HUDEP-2 (cell line): ENCODE results near the gene TIAM1.

Experiments used
- DNase-seq, 76 experiments: peaks; one replicate each; lab custom pipeline; 2025; ENCODE audit not compliant: unreplicated experiment in 76 of 76; lab: John Stamatoyannopoulos, UW

TIAM1 gene

DNA sequence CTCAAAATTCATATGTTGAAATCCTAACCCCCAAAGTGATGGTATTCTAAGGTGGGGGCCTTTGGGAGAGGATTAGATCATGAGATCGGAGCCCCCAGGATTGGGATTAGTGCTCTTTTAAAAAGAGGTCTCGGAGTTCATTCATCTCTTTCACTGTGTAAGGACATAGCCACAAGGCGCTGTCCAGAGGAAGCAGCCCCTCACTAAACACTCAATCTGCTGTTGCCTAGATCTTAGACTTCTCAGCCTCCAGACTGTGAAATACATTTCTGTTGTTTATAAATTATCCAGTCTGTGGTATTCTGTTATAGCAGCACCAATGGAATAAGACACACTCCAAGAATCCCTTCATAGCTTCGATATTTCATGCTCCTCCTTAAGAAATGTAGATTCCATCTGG lies 12.4 kb upstream of the TIAM1 start:
- DNase-seq, result no peak

DNA sequence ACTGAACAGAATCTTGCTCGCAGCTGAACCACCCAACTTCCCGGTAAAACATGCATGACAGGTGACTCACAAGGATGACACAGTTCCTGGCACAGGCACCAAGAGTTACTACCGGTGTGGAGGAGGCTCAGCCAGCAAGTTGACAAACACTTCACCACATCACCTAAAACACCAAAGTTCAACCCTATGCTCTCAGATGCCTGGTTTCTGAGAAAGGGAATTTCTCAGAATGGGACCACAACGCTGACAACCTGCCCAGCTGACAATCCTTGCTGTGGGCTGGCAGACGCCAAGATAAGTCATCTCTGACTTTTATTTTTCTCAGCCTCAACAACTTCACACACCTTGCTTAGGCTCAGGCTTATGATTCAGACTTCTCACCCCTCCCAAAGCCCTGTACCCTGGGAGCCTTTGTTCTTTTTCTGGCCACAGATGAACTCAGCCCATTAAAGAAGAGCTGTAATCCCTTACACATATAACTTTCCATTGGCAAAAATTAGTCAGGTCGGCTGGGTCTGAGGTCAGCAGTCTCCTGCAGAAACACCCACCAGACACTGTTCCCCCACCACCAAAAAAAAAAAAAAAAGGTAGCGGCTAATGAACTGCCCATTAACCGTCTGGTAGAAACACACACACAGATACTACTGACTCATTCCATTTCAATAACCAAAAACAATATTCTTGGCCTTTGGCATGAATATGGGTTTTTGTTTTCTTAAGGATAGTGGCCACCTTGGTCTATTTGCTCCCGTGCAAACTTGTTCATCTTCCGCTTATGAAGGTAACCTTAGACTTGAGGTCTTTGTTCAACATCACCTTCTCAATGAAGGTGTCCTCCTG lies 10.8 kb upstream of the TIAM1 start:
- no peak for DNase-seq

- DNase-seq, result no peak
Measured at GRCh38 chr21:31354122-31354521, 10.1 kb upstream of the TIAM1 start.

DNA sequence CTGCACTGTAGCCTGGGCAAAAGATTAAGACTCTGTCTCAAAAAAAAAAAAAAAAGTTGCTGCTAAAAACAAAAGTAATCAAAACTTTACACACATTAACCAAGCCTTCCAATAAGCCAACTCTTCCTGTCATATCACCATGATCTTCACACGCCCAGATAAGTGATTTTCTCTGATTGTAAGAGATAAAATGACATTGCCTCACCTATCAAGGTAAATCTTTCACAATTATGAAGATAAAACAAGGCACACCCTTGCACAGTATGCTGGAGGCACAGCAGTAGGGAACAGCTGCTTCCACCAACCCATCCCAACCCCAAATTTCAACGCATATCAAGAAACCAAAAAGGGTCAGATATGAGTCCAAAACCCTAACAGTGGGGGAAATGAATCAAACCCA lies 8.8 kb upstream of the TIAM1 start:
- DNase-seq, result no peak

GRCh38 chr21:31351960-31352359 lies 7.9 kb upstream of the TIAM1 start:
- no peak for DNase-seq

GRCh38 chr21:31351438-31351837 lies 7.4 kb upstream of the TIAM1 start:
- no peak for DNase-seq

- no peak for DNase-seq
Measured at GRCh38 chr21:31349208-31349607, 5.1 kb upstream of the TIAM1 start.

- DNase-seq, result no peak
Measured at GRCh38 chr21:31348188-31348587, 4.1 kb upstream of the TIAM1 start.

DNA sequence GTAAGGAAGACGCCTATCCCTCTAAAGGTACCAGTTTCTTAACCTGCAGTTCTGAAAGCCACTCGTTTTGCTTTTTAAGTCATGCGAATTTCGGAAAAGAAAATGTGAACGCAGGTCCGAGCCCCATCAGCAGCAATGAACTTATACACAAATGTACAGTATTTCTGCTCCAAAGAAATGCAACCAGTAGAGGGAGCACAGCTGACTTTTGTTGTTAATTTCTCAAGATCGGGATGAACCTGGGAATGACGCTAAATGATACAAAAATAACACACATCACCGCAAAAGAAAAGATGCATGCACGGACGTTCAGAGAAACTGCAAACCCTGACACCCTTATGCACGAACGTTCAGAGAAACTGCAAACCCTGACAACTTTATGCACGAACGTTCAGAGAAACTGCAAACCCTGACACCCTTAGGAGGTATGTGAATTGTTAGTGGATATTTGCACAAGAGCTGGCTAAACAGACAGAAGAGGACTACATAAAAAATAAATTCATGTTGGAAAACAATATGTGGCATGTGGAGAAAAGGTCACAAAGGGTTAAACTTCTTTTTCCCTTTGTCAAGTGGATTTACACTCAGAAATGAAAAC lies 3.5 kb upstream of the TIAM1 start:
- DNase-seq, result peak in 1 of 76 experiments; percentile 22

GRCh38 chr21:31346256-31346821 lies 2.3 kb upstream of the TIAM1 start:
- DNase-seq, result no peak

DNA sequence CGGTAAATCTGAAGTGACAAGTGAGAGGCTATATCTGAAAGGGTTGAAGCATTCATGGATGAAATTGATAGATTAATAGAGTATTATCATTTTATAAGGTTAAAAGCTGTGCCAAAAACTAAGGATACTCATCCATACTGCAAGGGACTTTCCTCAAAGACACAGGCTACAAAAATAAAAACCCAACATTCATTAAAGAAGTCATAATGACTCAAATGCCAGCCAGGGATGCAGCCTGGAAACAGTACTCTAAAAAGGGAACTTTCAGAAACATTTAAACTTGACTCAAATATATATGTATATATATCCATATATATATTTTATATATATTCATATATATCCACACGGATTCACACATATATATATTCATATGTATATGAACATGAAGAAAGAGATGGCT lies 1.1 kb upstream of the TIAM1 start:
- no peak for DNase-seq

DNA sequence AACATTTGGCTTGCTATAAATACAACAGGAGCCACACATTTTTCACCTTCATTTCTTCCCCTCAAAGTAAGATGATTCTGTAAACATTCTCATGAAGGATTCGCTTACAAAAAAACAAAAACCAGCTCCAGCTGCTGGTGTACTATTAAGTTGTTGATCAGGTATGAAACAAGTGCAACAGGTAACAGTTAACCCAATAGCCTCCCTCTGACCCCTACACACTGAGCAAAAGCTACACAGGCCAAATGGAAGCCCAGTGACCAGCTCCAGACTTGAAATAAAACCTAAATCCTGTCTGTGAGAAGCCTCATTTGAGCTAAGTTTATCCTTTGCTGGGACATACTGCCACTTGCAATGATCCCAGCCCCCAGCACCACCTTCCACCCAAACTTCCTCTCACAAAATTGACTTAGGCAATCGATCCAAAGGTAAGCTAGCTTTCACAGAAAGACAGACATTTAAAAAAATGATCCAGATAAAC lies 991 bp downstream of the TIAM1 start:
- no peak for DNase-seq

DNA sequence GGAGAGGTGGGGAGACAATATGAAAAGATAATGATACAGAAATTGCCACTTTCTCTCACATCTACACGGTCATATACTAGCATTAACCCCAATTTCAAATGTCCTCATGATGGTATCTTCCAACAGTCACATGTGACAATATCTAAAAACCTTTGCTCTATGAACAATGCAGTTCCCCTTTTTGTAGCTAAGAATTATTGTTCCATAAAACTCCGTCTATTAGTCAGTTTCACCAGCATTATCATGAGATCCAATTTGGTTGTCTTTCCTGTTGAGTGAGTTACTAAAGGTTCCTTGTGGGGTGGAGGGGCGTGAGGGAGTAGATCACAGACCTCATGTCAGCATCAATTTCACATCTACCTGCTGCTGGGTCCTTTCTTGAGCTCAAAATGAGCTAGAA lies 1.7 kb downstream of the TIAM1 start:
- no peak for DNase-seq

- DNase-seq, result no peak
Measured at GRCh38 chr21:31340942-31341487, 3.0 kb downstream of the TIAM1 start.

GRCh38 chr21:31340514-31340913 lies 3.5 kb downstream of the TIAM1 start:
- DNase-seq, result no peak

- no peak for DNase-seq
Measured at GRCh38 chr21:31339721-31340120, 4.3 kb downstream of the TIAM1 start.

- no peak for DNase-seq
Measured at GRCh38 chr21:31338908-31339368, 5.1 kb downstream of the TIAM1 start.

GRCh38 chr21:31337996-31338907 lies 5.8 kb downstream of the TIAM1 start:
- DNase-seq, result no peak

GRCh38 chr21:31337086-31337485 lies 7.0 kb downstream of the TIAM1 start:
- DNase-seq, result no peak

DNA sequence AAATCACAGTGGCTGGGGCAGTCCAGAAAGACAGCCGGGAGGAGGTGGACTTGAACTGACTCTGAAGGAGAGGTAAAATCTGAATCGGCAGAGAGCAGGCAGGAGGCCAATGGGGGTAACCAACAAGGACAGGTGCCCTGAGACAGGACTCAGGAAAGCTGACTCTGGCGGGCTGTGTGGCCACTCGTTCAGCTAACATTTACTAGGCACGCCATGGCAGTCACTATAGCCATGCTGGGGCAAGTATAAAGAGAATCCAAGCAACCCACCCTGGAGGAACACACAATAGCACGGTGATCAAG lies 7.4 kb downstream of the TIAM1 start:
- DNase-seq, result no peak
